Right lobe of liver (tissue), 6 donors: ENCODE measurements around the gene CD276. TPM values are rescaled to one million over a fixed set of nuclear protein-coding genes. Genes with fewer than 3 reads are reported as not detected.

ENCODE experiments used
- ATAC-seq, 4 donors: fragments of 200-7000 bp; cut with Tn5 transposase; one replicate each; pipeline ENCODE4 v1.9.1; 2020; ENCODE audit warnings: mild to moderate bottlenecking in 4 of 4, moderate library complexity in 4 of 4
- DNase-seq, 3 donors: peaks; one replicate each; pipeline ENCODE4 v3.0.0-alpha.2; 2020
- H3K27ac ChIP-seq, 3 donors: fragments of 200-600 bp; one replicate each; pipeline ENCODE4 v1.8.0; 2022
- H3K27me3 ChIP-seq, 2 donors: fragments of 200-600 bp; one replicate each; pipeline ENCODE4 v1.8.0; 2022
- H3K36me3 ChIP-seq, 4 donors: fragments of 200-600 bp; sonication (generic) in 1 of 4; one replicate each; pipeline versions ENCODE4 v1.5.1 to v1.8.0; 2017 to 2022; ENCODE audit warnings: control low read depth in 1 of 4
- H3K4me1 ChIP-seq, 4 donors: fragments of 200-600 bp; sonication (generic) in 1 of 4; one replicate each; pipeline versions ENCODE4 v1.5.1 to v1.8.0; 2017 to 2022; ENCODE audit warnings: control low read depth in 1 of 4
- H3K4me3 ChIP-seq, 3 donors: fragments of 200-600 bp; one replicate each; pipeline ENCODE4 v1.8.0; 2022
- H3K9me3 ChIP-seq, 4 donors: fragments of 200-600 bp; sonication (generic) in 1 of 4; one replicate each; pipeline versions ENCODE4 v1.5.1 to v1.8.0; 2017 to 2022; ENCODE audit warnings: control low read depth in 1 of 4
- POLR2A ChIP-seq: fragments of 450-650 bp; IDR thresholded peaks from one replicate; pipeline ENCODE4 v1.6.1; 2017; ENCODE audit warnings: antibody characterized with exemption, mild to moderate bottlenecking
- WGBS: methylation state at CpG from one replicate; pipeline ENCODE4 v1.1.6; 2018; ENCODE audit warnings: low coverage, low lambda C conversion rate; ENCODE audit not compliant: insufficient coverage; ENCODE audit errors: missing lambda C conversion rate; 5-methylcytosine and 5-hydroxymethylcytosine counted together
- intact Hi-C, 2 donors: fragments of 100-400 bp; cut with DNase I; formaldehyde crosslinking; loops; one replicate each; pipeline versions ENCODE4 v1.11.2 to v1.14.1; 2022
- total RNA-seq, 6 experiments: library from RNA; depleted of rRNA in 2 of 6; stranded (reverse); fragments of >200 nt in 2 of 6; fragmentation: NEBNext Ultra II Directional in 3 of 6; extraction: Animal tissue kit (Norgen Biotek cat#: 25700) in 3 of 6; gene quantifications; one replicate each; pipeline versions ENCODE4 v1.1.0 to v1.2.4, GENCODE V29; 2016 to 2023
- TF ChIP-seq, protein P1 (sequence below), 4 donors: fragments of 200-600 bp in 3 of 4; fragments of 450-650 bp in 1 of 4; IDR thresholded peaks; one replicate each; pipeline versions ENCODE4 v1.5.1 to v1.8.0; 2016 to 2022; ENCODE audit warnings: antibody characterized with exemption in 4 of 4, mild to moderate bottlenecking in 2 of 4
- donor health status: DM: no; HTN: yes; CAD: no.
- donor health status: DM: no; HTN: no; CAD: no.
- donor health status: DM: no; HTN: no; CAD: no.
- donor health status: DM: no; HTN: yes; CAD: no.
- donor health status: DM: no; HTN: yes; CAD: no.

The CD276 gene
- total RNA-seq, 6 experiments from 2014 or later: 18.8 to 56.5 (median 23.8) TPM

DNA sequence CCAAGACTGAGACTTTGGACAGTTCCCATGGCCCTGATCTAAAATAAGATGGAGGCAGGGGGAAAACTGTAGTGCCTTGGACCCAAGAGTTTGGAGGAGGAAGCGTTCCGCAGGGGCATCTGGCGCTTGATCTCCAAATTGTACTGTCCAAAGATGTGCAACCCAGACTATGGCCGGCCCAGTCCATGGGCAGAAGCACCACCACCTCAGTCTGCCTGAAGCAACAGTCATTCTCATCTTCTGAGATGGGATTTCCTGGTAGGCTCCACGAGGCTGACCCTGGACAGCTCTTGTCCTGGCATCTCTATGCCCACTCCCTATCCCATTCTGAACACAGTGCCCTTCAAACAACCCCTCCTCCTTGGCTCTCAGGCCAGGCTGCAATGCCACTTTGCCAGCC is 65.3 kb downstream of the CD276 start:
- intact Hi-C loops: no loop called here
- no peaks in the 10 kb centered on the region for H3K27me3 ChIP-seq

DNA sequence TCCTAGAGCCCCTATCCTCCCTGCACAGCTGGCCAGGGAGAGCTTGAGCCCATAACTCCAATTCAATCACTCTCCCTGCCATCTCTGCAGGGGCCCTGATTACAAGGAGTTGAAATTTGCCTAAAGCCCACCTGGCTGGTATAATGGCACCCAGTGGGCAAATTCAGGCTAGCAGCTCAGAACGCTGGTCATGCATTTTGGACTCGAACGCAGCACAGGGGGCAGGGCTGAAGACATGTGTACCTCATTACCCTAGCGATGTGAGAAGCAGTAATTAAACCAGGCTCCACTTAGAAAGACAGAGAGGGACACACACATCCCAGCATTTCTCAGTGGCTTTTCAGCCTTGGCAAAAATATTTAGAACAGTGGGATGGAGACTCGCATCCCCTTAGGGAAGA is 65.8 kb downstream of the CD276 start:
- no peak overlapping the region for H3K4me3 ChIP-seq
- no peak overlapping the region for H3K27ac ChIP-seq
- ATAC-seq (no peak), DNase-seq (no peak)
- intact Hi-C loops: no loop called here
- H3K36me3 ChIP-seq: no peaks in the 10 kb centered on the region
- WGBS: 80% methylated on average over 5 of the region's 5 CpGs
- H3K4me1 ChIP-seq: peaks cover 0 to 8% (median 0%) of the 10 kb centered on the region in 4 donors
- H3K27me3 ChIP-seq: no peaks in the 10 kb centered on the region
- TF ChIP-seq, protein P1, sequence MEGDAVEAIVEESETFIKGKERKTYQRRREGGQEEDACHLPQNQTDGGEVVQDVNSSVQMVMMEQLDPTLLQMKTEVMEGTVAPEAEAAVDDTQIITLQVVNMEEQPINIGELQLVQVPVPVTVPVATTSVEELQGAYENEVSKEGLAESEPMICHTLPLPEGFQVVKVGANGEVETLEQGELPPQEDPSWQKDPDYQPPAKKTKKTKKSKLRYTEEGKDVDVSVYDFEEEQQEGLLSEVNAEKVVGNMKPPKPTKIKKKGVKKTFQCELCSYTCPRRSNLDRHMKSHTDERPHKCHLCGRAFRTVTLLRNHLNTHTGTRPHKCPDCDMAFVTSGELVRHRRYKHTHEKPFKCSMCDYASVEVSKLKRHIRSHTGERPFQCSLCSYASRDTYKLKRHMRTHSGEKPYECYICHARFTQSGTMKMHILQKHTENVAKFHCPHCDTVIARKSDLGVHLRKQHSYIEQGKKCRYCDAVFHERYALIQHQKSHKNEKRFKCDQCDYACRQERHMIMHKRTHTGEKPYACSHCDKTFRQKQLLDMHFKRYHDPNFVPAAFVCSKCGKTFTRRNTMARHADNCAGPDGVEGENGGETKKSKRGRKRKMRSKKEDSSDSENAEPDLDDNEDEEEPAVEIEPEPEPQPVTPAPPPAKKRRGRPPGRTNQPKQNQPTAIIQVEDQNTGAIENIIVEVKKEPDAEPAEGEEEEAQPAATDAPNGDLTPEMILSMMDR (IDR thresholded peaks at IDR 0.05): no peak
- TF ChIP-seq POLR2A: no peak
- no peaks in the 10 kb centered on the region for H3K9me3 ChIP-seq

More for the DNA sequence above, 65.3 kb downstream of the CD276 start:
- no peaks in the 10 kb centered on the region for H3K9me3 ChIP-seq
- ATAC-seq: no peak
- no peak for DNase-seq
- WGBS: 75% methylated on average over 2 of the region's 5 CpGs
- peaks cover 0 to 8% (median 0%) of the 10 kb centered on the region in 4 donors for H3K4me1 ChIP-seq
- no peak overlapping the region for H3K27ac ChIP-seq
- TF ChIP-seq, protein P1 (IDR thresholded peaks at IDR 0.05): no peak
- no peak for TF ChIP-seq POLR2A
- H3K36me3 ChIP-seq: no peaks in the 10 kb centered on the region
- H3K4me3 ChIP-seq: no peak overlapping the region

DNA sequence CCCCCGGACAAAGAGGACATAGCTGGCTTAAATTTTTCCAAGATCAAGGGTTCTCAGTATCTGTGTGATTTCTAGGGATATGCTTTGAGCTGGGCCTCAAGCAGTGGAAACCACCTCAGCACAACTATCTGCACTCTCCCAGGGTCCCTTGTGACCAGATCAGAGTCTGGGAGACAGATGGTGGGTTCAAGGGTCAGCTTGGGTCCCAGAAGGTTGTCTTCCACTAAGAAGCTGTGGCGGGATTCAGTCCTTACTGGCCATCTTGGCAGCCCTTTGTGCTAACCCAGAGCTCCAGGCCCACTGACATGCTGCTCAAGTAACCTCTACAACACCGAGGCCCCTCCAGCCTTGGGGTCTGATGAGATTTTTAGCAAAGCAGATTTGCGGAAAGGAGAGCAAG is 66.3 kb downstream of the CD276 start:
- TF ChIP-seq POLR2A: no peak
- TF ChIP-seq, protein P1 (IDR thresholded peaks at IDR 0.05): no peak
- no peaks in the 10 kb centered on the region for H3K27me3 ChIP-seq
- no peak for ATAC-seq
- no peaks in the 10 kb centered on the region for H3K9me3 ChIP-seq
- H3K4me1 ChIP-seq: peaks cover 0 to 8% (median 0%) of the 10 kb centered on the region in 4 donors
- H3K4me3 ChIP-seq: no peak overlapping the region
- 20% methylated on average over 1 of the region's 4 CpGs for WGBS
- no peak for DNase-seq
- H3K27ac ChIP-seq: no peak overlapping the region
- intact Hi-C loops: no loop called here
- no peaks in the 10 kb centered on the region for H3K36me3 ChIP-seq

DNA sequence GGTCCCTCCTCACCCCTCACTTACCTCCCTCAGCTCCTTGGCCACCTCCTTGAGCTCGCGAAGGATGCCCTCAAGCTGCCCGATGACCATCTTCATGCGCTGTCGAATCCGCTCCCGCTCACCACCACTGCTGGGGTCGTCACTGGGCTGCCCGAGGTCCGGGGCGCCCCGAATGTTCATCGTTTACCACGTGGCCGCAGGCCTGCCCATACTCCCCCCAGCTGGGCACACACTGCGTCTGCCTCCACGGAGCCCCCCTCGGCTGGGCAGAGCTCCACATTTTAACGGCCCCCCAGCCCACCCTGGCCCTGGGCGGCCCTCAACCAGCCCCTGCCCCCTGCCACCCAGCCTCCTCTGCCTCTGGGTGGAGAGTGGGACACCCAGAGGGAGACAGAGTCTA is 66.8 kb downstream of the CD276 start:
- Histone ChIP-seq H3K36me3 (no peaks in the 10 kb centered on the region), H3K4me3 (no peak overlapping the region), H3K4me1 (peaks cover 0 to 8% (median 0%) of the 10 kb centered on the region in 4 donors), H3K9me3 (no peaks in the 10 kb centered on the region), H3K27ac (no peak overlapping the region), H3K27me3 (no peaks in the 10 kb centered on the region)
- 83% methylated on average over 9 of the region's 20 CpGs for WGBS
- intact Hi-C loops: no loop called here
- TF ChIP-seq, protein P1 (IDR thresholded peaks at IDR 0.05): no peak
- TF ChIP-seq POLR2A: no peak
- ATAC-seq (no peak), DNase-seq (no peak)

DNA sequence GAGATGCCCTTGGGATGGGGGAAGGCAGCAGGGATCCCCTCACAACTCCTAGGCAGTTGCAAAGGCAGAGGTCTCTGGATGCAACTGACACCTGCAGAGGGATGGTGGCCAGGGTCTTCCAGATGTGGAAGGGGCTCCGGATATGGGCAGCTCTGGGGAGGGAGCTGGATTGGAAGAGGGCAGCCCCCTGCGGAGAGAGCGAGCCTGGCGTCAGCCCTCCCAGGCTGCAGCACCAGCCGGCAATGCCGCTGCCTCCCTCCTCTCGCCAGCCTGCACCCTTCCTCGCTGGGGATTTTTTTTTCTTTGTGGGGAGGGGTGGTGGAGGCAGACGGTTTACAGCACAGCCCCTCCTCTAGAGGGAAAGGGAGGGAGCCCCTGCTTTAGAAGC is 67.3 kb downstream of the CD276 start:
- DNase-seq (no peak), ATAC-seq (no peak)
- no peak for TF ChIP-seq POLR2A
- TF ChIP-seq, protein P1 (IDR thresholded peaks at IDR 0.05): no peak
- 20% methylated on average over 3 of the region's 9 CpGs for WGBS
- intact Hi-C loops: no loop called here
- Histone ChIP-seq H3K27me3 (no peaks in the 10 kb centered on the region), H3K27ac (no peak overlapping the region), H3K9me3 (no peaks in the 10 kb centered on the region), H3K36me3 (no peaks in the 10 kb centered on the region), H3K4me1 (peaks cover 0 to 8% (median 0%) of the 10 kb centered on the region in 4 donors), H3K4me3 (no peak overlapping the region)
